GM12873 (cell line): ENCODE measurements around the gene AP1G1.

ENCODE experiments used
- TF ChIP-seq, protein P1 (sequence below): IDR thresholded peaks from 2 replicates; pipeline ENCODE4 v1.5.1; 2012; ENCODE audit warnings: low read depth, mild to moderate bottlenecking, moderate library complexity, low read length, control low read depth; ENCODE audit not compliant: insufficient read depth; ENCODE audit errors: missing control alignments

Gene AP1G1

DNA sequence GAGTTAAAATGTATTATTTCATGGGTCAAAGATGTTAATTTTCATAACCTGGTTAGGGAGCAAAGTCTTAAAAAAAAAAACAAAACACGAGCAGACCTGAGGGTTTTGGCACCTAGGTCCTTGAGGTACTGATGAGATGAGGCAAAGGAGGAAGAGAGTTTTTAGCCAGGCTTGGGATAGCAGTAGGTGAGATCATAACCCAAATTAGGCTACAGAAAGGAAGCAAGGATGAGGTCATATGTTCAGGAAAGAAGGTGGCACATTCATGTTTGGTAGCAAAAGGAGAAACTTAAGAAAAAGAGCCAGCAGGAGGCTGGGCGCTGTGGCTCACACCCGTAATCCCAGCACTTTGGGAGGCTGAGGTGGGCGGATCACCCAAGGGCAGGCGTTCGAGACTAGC lies 40.0 kb upstream of the AP1G1 start:
- TF ChIP-seq, protein P1, sequence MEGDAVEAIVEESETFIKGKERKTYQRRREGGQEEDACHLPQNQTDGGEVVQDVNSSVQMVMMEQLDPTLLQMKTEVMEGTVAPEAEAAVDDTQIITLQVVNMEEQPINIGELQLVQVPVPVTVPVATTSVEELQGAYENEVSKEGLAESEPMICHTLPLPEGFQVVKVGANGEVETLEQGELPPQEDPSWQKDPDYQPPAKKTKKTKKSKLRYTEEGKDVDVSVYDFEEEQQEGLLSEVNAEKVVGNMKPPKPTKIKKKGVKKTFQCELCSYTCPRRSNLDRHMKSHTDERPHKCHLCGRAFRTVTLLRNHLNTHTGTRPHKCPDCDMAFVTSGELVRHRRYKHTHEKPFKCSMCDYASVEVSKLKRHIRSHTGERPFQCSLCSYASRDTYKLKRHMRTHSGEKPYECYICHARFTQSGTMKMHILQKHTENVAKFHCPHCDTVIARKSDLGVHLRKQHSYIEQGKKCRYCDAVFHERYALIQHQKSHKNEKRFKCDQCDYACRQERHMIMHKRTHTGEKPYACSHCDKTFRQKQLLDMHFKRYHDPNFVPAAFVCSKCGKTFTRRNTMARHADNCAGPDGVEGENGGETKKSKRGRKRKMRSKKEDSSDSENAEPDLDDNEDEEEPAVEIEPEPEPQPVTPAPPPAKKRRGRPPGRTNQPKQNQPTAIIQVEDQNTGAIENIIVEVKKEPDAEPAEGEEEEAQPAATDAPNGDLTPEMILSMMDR = no peak

DNA sequence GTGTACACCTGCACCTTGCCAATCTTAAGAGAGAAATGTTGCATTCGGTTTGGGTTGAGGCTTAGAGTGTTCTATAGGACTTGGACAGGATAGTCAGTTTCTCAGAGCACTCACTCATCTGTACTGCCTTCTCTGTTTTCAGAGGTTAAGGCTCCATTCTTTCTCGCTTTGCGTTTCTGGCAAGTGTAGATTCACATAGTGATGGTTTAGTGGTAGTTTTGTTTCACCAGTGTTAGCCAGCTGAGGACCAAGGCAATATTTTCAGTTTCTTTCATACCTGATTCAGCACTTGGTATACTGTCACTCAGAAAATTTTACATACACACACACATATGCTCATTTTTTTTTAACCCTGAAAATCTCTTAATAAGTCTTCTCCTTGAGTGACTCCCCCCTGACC lies 38.5 kb upstream of the AP1G1 start:
- TF ChIP-seq, protein P1 = no peak

DNA sequence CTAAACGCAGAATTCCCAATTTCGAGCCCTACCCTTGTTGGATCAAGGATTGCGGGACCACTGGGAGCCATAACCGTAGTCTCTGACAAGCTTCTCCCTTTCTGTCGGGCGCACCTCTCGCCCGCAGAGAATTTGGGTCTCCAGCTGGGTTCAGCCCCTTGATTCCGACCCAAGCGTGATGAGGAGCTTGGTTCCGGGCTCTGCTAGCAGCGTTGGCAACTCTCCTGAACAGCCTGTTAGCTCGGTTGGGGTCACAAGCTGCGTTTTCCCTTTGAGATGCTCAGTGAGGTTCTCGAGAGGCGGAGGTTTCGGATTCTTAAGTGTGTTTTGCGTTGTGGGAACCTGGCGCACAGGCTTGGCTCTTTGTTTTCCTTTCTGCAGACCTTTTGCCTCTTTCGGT lies 37.8 kb upstream of the AP1G1 start:
- TF ChIP-seq, protein P1 = no peak

DNA sequence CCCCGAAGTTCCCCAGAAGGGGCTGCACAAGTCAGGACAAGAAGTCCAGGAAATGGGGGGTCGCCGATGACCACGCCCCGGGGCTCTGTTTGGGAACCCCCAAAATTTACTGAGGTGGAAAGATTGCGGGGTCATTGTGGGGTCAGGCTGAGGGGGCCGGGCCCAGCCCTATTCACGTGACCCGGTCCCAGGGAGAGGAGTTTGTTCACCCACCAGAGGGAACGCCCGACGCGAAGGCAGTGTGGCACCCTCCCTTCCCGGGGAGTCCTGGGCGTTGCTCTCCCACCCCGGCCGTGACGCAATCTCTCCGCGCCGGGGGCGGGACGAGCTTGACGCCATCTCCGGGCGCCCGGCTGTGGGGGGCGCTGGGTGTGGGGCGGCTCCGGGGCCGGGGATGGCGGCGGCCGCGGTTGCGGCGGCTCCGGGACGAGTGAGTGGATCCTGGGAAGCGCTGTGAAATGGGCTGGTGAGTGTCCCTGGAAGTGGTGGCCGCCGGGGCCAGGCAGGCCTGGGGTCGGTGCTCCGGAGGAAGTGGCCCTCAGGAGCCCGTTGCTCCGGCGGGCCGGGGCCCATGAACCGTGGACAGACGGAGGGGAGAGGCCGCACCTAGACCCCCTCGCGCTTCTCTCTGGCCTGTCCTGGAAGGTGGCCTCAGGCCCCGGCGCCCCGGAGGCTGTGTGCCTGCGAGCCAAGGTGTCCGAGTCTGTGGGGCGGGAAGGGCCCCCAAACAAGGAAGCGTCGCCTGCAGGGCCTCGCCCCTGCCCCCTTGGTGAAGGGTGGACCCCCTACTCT lies 37.2 kb upstream of the AP1G1 start, which contains the start of gene ATXN1L:
Gene ATXN1L, plus strand, starts transcription at position 338 of the 792 bp plus-strand sequence. CDS start 3,765 bp downstream, outside the sequence.
- TF ChIP-seq, protein P1 = no peak

DNA sequence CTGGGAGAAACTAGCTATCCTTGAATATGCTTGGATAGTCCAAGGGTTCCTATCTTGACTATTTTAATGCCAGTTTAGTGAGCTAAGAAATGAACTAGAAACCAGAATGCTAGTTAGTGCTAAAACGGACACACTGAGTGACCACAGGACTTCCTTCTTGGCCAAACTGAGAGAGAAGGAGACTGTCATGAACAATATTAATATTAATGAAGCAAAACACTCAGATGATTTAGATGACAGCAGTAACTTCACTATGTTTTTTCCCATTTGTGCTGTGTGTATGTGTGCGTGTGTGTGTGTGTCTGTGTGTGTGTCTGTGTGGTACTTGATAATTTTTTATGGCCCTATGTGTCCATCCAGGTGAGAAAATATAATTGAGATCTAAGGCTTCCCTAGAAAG lies 34.9 kb upstream of the AP1G1 start:
- TF ChIP-seq, protein P1 = no peak

DNA sequence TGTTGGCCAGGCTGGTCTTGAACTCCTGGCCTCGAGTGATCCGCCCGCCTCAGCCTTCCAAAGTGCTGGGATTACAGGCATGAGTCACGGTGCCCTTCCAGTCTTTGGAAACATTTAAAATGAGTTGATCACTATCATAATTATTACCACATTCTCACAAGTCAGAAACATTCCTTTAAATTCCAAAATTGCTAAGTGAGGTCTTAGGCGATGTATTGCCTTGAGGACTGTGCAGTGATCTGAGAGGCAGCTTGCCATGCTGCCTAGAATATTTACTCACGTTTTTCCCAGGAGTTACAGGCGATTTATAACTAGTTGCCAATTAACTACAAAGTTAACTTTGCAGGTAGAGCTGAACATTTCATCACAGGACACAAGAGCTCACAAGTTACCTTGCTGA lies 31.4 kb upstream of the AP1G1 start:
- TF ChIP-seq, protein P1 = no peak

DNA sequence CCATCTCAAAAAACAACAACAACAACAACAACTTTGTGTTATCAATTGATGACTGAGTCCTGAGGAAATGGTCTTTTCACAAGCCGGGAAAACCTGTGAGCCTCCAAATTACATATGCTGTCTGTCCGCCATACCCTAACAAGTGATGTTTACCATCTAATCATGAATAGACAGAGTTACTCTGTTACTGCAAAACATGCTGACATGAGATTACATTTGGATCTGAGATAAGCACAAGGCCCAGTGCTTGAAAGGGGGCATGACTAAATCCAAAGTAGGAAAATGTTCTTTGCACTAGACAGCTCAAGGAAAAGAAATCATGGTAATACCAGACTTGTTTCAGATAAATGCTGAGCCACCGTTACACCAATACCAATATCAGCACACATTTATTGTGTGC lies 28.5 kb upstream of the AP1G1 start:
- TF ChIP-seq, protein P1 = no peak
